Glutamatergic neuron (in vitro differentiated cells): ENCODE measurements around the gene ZFP91. TPM values are rescaled to one million over a fixed set of nuclear protein-coding genes. Genes with fewer than 3 reads are reported as not detected.

Experiments
- DNase-seq: peaks from one replicate; pipeline ENCODE4 v3.0.0; 2022
- H3K27ac Mint-ChIP-seq: one replicate; pipeline ENCODE4 v1.8.0; 2020; ENCODE audit warnings: mild to moderate bottlenecking, mixed read lengths, inconsistent platforms; ENCODE audit not compliant: unreplicated experiment
- H3K27me3 Mint-ChIP-seq: one replicate; pipeline ENCODE4 v1.8.0; 2020; ENCODE audit warnings: mild to moderate bottlenecking, moderate library complexity, mixed read lengths, inconsistent platforms; ENCODE audit not compliant: unreplicated experiment
- H3K36me3 Mint-ChIP-seq: one replicate; pipeline ENCODE4 v1.8.0; 2020; ENCODE audit warnings: mild to moderate bottlenecking, mixed read lengths, inconsistent platforms; ENCODE audit not compliant: unreplicated experiment
- H3K4me1 Mint-ChIP-seq: one replicate; pipeline ENCODE4 v1.8.0; 2020; ENCODE audit warnings: mild to moderate bottlenecking, low read depth, mixed read lengths, inconsistent platforms; ENCODE audit not compliant: unreplicated experiment
- H3K4me3 Mint-ChIP-seq: one replicate; pipeline ENCODE4 v1.8.0; 2020; ENCODE audit warnings: mild to moderate bottlenecking, mixed read lengths, inconsistent platforms; ENCODE audit not compliant: unreplicated experiment
- H3K9me3 Mint-ChIP-seq: one replicate; pipeline ENCODE4 v1.8.0; 2020; ENCODE audit warnings: mild to moderate bottlenecking, moderate library complexity, mixed read lengths, inconsistent platforms; ENCODE audit not compliant: unreplicated experiment
- total RNA-seq: library from RNA; stranded (reverse); fragmentation: NEBNext Ultra II Directional; extraction: Animal tissue kit (Norgen Biotek cat#: 25700); gene quantifications from one replicate; pipeline ENCODE4 v1.2.1, GENCODE V29; 2021; ENCODE audit not compliant: unreplicated experiment
- TF ChIP-seq, protein P1 (sequence below): fragments of 200-600 bp; sonication (generic); IDR thresholded peaks from one replicate; pipeline ENCODE4 v1.5.0; 2021; ENCODE audit not compliant: partially characterized antibody, unreplicated experiment

The ZFP91 gene
- total RNA-seq, 1 donor from 2014 or later, result 44.3 TPM

DNA sequence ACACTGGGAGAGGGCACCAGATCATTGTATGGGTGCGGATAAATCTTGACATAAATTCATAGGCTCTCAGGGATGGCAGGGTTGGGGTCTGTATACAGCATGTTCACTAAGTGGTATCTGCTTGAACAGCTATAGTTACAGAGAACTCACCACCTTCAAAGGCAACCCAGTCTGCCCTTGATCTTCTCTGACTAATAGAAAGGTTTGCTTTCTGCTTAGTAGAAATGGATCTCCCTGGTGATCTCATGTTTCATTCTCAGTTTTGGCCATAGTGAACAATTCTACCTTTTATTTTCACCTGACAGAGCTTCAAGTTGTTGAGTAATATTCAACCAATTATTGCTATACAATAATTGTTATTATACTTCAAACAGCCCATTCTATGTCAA, 76.0 kb downstream of the ZFP91 start:
- no peak for DNase-seq
- H3K27ac Mint-ChIP-seq, result no peak overlapping the region
- no peaks in the 10 kb centered on the region for H3K4me1 Mint-ChIP-seq
- H3K36me3 Mint-ChIP-seq, result no peaks in the 10 kb centered on the region
- TF ChIP-seq, protein P1, sequence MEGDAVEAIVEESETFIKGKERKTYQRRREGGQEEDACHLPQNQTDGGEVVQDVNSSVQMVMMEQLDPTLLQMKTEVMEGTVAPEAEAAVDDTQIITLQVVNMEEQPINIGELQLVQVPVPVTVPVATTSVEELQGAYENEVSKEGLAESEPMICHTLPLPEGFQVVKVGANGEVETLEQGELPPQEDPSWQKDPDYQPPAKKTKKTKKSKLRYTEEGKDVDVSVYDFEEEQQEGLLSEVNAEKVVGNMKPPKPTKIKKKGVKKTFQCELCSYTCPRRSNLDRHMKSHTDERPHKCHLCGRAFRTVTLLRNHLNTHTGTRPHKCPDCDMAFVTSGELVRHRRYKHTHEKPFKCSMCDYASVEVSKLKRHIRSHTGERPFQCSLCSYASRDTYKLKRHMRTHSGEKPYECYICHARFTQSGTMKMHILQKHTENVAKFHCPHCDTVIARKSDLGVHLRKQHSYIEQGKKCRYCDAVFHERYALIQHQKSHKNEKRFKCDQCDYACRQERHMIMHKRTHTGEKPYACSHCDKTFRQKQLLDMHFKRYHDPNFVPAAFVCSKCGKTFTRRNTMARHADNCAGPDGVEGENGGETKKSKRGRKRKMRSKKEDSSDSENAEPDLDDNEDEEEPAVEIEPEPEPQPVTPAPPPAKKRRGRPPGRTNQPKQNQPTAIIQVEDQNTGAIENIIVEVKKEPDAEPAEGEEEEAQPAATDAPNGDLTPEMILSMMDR, result no peak
- no peaks in the 10 kb centered on the region for H3K9me3 Mint-ChIP-seq
- no peak overlapping the region for H3K4me3 Mint-ChIP-seq
- H3K27me3 Mint-ChIP-seq, result no peaks in the 10 kb centered on the region

DNA sequence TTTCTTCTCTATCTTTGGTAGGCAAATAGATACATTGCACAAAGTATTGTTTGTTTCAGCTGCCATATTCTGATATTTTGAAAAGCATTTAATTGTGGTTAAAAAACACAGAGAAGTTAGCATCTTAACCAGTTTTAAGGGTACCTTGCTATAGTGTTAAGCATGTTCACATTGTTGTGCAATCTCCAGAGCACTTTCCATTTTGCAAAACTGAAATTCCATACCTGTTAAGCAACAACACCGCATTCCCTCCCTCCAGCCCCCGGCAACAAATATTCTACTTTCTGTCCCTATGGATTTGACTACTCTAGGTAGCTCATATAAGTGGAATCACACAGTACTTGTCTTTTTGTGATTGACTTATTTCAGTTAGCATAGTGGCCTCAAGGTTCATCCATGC, 77.5 kb downstream of the ZFP91 start:
- no peaks in the 10 kb centered on the region for H3K4me1 Mint-ChIP-seq
- no peaks in the 10 kb centered on the region for H3K9me3 Mint-ChIP-seq

DNA sequence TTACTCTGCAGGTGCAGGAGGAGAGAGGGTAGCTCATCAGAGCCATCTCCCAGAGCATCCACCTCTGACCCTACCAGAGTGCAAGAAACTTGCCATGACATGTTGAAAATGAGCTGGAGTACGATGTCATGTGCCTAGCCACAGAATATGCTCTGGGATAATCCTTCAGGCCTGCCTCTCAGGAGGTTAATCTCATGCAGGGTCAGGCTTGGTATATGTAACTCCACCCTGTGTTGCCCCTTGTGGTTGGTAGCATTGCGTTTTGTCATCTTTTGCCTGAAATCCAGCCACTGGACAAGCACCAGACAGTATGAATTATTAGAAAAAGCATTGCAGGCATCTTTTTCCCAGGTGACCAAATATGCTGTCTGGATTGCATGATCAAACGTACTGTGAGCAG, 79.8 kb downstream of the ZFP91 start:
- Mint-ChIP-seq H3K4me3 (no peak overlapping the region), H3K27ac (no peak overlapping the region), H3K4me1 (no peaks in the 10 kb centered on the region), H3K9me3 (no peaks in the 10 kb centered on the region), H3K36me3 (no peaks in the 10 kb centered on the region), H3K27me3 (no peaks in the 10 kb centered on the region)
- DNase-seq, result no peak
- TF ChIP-seq, protein P1, result no peak

More for the DNA sequence above, 77.5 kb downstream of the ZFP91 start:
- DNase-seq, result no peak
- no peak overlapping the region for H3K27ac Mint-ChIP-seq
- TF ChIP-seq, protein P1, result no peak
- no peaks in the 10 kb centered on the region for H3K27me3 Mint-ChIP-seq
- no peak overlapping the region for H3K4me3 Mint-ChIP-seq
- no peaks in the 10 kb centered on the region for H3K36me3 Mint-ChIP-seq

DNA sequence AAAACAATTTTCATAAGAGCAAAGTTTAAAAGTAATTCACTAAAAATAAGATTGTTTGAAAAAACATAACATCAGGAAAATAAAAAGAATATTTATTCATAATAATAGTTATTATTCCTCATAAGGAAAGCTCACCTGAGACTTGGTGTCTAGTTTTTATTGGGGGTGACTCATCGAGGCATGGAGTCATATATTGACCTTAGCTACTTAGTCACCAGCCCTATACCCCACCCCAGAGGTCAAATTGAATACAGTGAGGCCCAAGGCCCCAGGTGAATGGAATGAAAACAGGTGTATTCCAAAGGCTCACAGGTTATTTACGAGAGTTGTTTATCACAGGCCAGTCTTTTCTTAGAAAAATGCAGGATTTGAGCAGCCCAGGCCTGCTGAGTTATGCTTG, 80.5 kb downstream of the ZFP91 start:
- TF ChIP-seq, protein P1, result no peak
- Mint-ChIP-seq H3K4me1 (no peaks in the 10 kb centered on the region), H3K9me3 (no peaks in the 10 kb centered on the region), H3K4me3 (no peak overlapping the region), H3K36me3 (no peaks in the 10 kb centered on the region), H3K27ac (no peak overlapping the region), H3K27me3 (no peaks in the 10 kb centered on the region)
- DNase-seq, result no peak

DNA sequence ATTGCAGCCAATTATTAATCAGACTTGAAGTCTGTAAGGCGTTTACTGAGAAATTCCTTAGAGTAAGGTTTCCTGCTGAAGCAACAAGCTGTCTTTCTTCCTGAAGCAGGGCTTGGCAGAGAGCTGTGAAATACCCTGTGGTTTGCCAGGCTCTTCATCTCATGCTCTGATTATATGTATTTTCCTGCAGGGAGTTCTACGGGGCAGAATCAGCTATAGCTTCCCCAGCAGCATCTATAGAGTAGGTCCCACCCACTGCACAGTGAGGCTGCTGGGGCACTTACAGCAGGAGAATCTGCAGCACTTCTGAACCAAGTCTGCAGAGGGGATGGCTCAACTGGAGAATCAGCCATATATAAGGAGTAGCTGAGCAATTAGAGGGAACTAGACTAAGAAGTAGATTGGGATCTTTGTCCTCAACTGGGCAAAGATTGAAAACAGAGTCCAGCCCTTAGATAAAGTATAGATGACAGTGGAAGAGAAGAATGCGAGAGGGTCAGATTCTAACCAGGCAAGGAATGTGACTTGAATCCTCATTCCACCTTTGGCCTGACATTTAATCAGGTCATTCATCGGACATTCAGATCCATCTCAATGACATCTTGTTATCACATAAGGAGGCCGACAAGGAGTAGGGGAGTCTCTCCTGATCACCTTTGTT, 81.2 kb downstream of the ZFP91 start:
- H3K27ac Mint-ChIP-seq, result no peak overlapping the region
- no peaks in the 10 kb centered on the region for H3K9me3 Mint-ChIP-seq
- DNase-seq, result no peak
- no peaks in the 10 kb centered on the region for H3K36me3 Mint-ChIP-seq
- TF ChIP-seq, protein P1, result no peak
- no peak overlapping the region for H3K4me3 Mint-ChIP-seq
- no peaks in the 10 kb centered on the region for H3K4me1 Mint-ChIP-seq
- no peaks in the 10 kb centered on the region for H3K27me3 Mint-ChIP-seq

Other genes starting within 250 kb of the ZFP91 start
- gene OR5B17, start 220.0 kb upstream of the ZFP91 start, total RNA-seq, result not detected
- not detected for gene OR5B3, start 172.2 kb upstream of the ZFP91 start, total RNA-seq
- not detected for gene OR5B2, start 150.9 kb upstream of the ZFP91 start, total RNA-seq
- not detected for gene OR5B12, start 136.8 kb upstream of the ZFP91 start, total RNA-seq
- gene OR5B21, start 71.0 kb upstream of the ZFP91 start, total RNA-seq, result not detected
- 3.8 TPM for gene LPXN, start 3.2 kb upstream of the ZFP91 start, total RNA-seq
- gene CNTF, start 43.6 kb downstream of the ZFP91 start, total RNA-seq, result 4.6 TPM
- not detected for gene GLYAT, start 152.9 kb downstream of the ZFP91 start, total RNA-seq